ENCODE measurements around the gene CLHC1. TPM values are rescaled to one million over a fixed set of nuclear protein-coding genes. Genes with fewer than 3 reads are reported as not detected.
A peak's percentile ranks its signal among the peaks of the same experiment; 100 is the strongest.

CLHC1 gene
- total RNA-seq, 2 experiments from 2014 or later, result 12.4 to 32.1 TPM

DNA sequence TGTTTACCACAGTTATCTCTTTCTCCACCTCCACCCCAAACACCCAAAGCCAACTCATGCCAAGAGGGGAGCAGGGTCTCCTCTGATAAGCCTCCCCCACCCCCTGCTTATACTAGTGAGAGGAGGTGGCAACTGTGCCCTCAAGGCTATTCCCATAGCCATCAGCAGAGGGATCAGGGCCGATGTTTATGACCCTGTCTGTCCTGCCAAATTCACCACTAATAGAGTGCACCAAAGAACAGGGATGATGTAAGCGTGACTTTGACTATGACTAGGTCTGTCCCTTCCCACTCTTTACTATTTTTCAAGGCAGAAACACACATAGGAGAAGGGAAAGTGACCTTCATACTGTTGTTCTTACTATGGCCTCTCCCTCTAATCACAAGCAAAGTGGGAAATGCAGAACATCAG, 74.6 kb downstream of the CLHC1 start:
- ChIA-PET CTCF (ENCODE audit: unreplicated experiment) (interaction anchor here (0.6 kb wide), 1 partner anchor 106 kb away, joined by 4 read pairs; no protein-coding TSS in a partner anchor), POLR2A (interaction anchor here (0.6 to 0.9 kb wide), 3 partner anchors 13 to 136 kb away, joined by 3 to 5 read pairs (median 3); no protein-coding TSS in a partner anchor)
- Histone ChIP-seq H3K4me2 (ENCODE audit: low read length) (peak overlapping the region; percentile 40), H3K9me3 (ENCODE audit: low read length) (no peaks in the 10 kb centered on the region), H4K20me1 (ENCODE audit: insufficient read depth, low read length) (no peaks in the 10 kb centered on the region), H2AFZ (ENCODE audit: low read length) (peak overlapping the region; percentile 70; the same call in 1 of the 2 replicates), H3K4me3 (ENCODE audit: low read depth, low read length, poor library complexity, severe bottlenecking) (no peak overlapping the region), H3K9me2 (ENCODE audit: insufficient read depth, low read length) (no peaks in the 10 kb centered on the region), H3K4me1 (ENCODE audit: insufficient read depth, low read length, poor library complexity, severe bottlenecking) (peaks cover 38% of the 10 kb centered on the region), H3K27ac (ENCODE audit: low read depth, low read length, poor library complexity, severe bottlenecking) (no peak overlapping the region), H3K79me2 (ENCODE audit: insufficient read depth, low read depth, low read length) (no peaks in the 10 kb centered on the region), H3K36me3 (ENCODE audit: insufficient read depth, low read length) (no peaks in the 10 kb centered on the region)
- DNase-seq (ENCODE audit: low spot score), result no peak
- no TSS peak for BruUV-seq (replicated peaks)
- no peak for TF ChIP-seq EZH2phosphoT487 (IDR thresholded peaks at IDR 0.05; ENCODE audit: borderline replicate concordance, low read depth, low read length)
- TF ChIP-seq, protein P1, sequence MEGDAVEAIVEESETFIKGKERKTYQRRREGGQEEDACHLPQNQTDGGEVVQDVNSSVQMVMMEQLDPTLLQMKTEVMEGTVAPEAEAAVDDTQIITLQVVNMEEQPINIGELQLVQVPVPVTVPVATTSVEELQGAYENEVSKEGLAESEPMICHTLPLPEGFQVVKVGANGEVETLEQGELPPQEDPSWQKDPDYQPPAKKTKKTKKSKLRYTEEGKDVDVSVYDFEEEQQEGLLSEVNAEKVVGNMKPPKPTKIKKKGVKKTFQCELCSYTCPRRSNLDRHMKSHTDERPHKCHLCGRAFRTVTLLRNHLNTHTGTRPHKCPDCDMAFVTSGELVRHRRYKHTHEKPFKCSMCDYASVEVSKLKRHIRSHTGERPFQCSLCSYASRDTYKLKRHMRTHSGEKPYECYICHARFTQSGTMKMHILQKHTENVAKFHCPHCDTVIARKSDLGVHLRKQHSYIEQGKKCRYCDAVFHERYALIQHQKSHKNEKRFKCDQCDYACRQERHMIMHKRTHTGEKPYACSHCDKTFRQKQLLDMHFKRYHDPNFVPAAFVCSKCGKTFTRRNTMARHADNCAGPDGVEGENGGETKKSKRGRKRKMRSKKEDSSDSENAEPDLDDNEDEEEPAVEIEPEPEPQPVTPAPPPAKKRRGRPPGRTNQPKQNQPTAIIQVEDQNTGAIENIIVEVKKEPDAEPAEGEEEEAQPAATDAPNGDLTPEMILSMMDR (conservative IDR thresholded peaks at IDR 0.05; ENCODE audit: low read length), result no peak
- intact Hi-C loops (cut with micrococcal nuclease; ENCODE audit: unreplicated experiment), result no loop called here

DNA sequence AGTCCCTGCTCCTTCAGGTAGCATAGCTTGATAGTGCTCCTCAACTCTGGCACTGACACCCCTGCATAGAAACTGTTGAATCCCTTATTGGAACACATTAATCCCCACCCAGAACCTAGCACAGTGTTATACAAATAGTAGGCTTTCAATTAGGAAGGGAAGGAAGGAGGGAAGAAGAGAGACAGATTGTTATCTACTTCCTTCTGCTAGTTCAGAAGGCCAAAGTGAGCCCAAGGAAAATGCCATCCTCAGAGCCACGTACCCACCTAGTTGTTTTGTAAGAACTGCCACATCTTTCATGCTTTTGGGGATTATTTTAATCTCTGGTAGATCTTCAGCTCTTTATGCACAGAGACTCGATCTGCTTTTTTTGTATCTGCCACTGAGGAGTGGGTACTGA, 75.1 kb downstream of the CLHC1 start:
- TF ChIP-seq, protein P1 (conservative IDR thresholded peaks at IDR 0.05; ENCODE audit: low read length), result no peak
- no peak for TF ChIP-seq EZH2phosphoT487 (IDR thresholded peaks at IDR 0.05; ENCODE audit: borderline replicate concordance, low read depth, low read length)
- intact Hi-C loops (cut with micrococcal nuclease; ENCODE audit: unreplicated experiment), result no loop called here
- no peaks in the 10 kb centered on the region for H3K9me3 ChIP-seq (ENCODE audit: low read length)
- H3K9me2 ChIP-seq (ENCODE audit: insufficient read depth, low read length), result no peaks in the 10 kb centered on the region
- H3K27ac ChIP-seq (ENCODE audit: low read depth, low read length, poor library complexity, severe bottlenecking), result no peak overlapping the region
- peaks cover 38% of the 10 kb centered on the region for H3K4me1 ChIP-seq (ENCODE audit: insufficient read depth, low read length, poor library complexity, severe bottlenecking)
- no peak overlapping the region for H3K4me3 ChIP-seq (ENCODE audit: low read depth, low read length, poor library complexity, severe bottlenecking)
- H3K36me3 ChIP-seq (ENCODE audit: insufficient read depth, low read length), result no peaks in the 10 kb centered on the region
- no TSS peak for BruUV-seq (replicated peaks)
- no peaks in the 10 kb centered on the region for H3K79me2 ChIP-seq (ENCODE audit: insufficient read depth, low read depth, low read length)
- DNase-seq (ENCODE audit: low spot score), result no peak
- POLR2A ChIA-PET, result interaction anchor here (0.6 to 1.0 kb wide), 4 partner anchors 46 to 136 kb away, joined by 3 read pairs; no protein-coding TSS in a partner anchor
- H3K4me2 ChIP-seq (ENCODE audit: low read length), result no peak overlapping the region
- peak overlapping the region; percentile 70; the same call in 1 of the 2 replicates for H2AFZ ChIP-seq (ENCODE audit: low read length)
- H4K20me1 ChIP-seq (ENCODE audit: insufficient read depth, low read length), result no peaks in the 10 kb centered on the region
- CTCF ChIA-PET (ENCODE audit: unreplicated experiment), result interaction anchor here (0.6 kb wide), 1 partner anchor 105 kb away, joined by 4 read pairs; no protein-coding TSS in a partner anchor

DNA sequence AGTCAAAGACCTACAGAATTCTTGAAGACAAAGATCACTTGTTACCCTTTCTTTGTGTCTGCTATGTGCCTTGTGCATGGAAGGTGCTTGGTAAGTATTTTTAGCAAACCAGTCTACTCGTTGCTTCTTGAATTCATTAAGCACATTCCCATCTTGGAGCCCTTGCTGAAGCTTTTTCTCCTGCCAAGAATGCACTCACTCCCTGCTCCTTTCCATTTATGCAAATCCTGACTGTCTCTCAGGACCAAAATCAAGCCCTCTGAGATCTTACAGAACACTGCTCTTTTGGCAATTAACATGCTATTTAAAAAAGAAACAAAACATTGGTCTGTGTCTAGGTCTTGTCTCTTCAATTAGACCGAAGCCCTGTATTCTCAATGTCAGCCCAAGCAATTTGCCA, 75.8 kb downstream of the CLHC1 start:
- BruUV-seq (replicated peaks), result no TSS peak
- ChIA-PET POLR2A (interaction anchor here (0.6 to 1.0 kb wide), 2 partner anchors 45 to 105 kb away, joined by 3 read pairs; no protein-coding TSS in a partner anchor), CTCF (ENCODE audit: unreplicated experiment) (no interaction called here)
- Histone ChIP-seq H3K36me3 (ENCODE audit: insufficient read depth, low read length) (no peaks in the 10 kb centered on the region), H3K9me2 (ENCODE audit: insufficient read depth, low read length) (no peaks in the 10 kb centered on the region), H2AFZ (ENCODE audit: low read length) (no peak overlapping the region), H3K9me3 (ENCODE audit: low read length) (no peaks in the 10 kb centered on the region), H4K20me1 (ENCODE audit: insufficient read depth, low read length) (no peaks in the 10 kb centered on the region), H3K4me1 (ENCODE audit: insufficient read depth, low read length, poor library complexity, severe bottlenecking) (peaks cover 38% of the 10 kb centered on the region), H3K79me2 (ENCODE audit: insufficient read depth, low read depth, low read length) (no peaks in the 10 kb centered on the region), H3K4me3 (ENCODE audit: low read depth, low read length, poor library complexity, severe bottlenecking) (no peak overlapping the region), H3K27ac (ENCODE audit: low read depth, low read length, poor library complexity, severe bottlenecking) (no peak overlapping the region), H3K4me2 (ENCODE audit: low read length) (no peak overlapping the region)
- intact Hi-C loops (cut with micrococcal nuclease; ENCODE audit: unreplicated experiment), result no loop called here
- TF ChIP-seq, protein P1 (conservative IDR thresholded peaks at IDR 0.05; ENCODE audit: low read length), result no peak
- no peak for TF ChIP-seq EZH2phosphoT487 (IDR thresholded peaks at IDR 0.05; ENCODE audit: borderline replicate concordance, low read depth, low read length)
- DNase-seq (ENCODE audit: low spot score), result no peak

Data from OCI-LY7 (cell line).